SIG-M5 (cell line): ENCODE measurements around the gene SHD.
"Not testable (repeated sequence)": the region's sequence is repeated elsewhere in the genome, so short reads cannot be mapped to it uniquely, and the experiment has no call there.

ENCODE experiments used
- DNase-seq: peaks from one replicate; lab custom pipeline; 2025; lab: John Stamatoyannopoulos, UW

SHD gene

GRCh38 chr19:4267101-4267900, 11.8 kb upstream of the SHD start:
- no peak for DNase-seq

- no peak for DNase-seq
Measured at GRCh38 chr19:4267901-4268815, 10.9 kb upstream of the SHD start.

GRCh38 chr19:4268816-4269430, 10.1 kb upstream of the SHD start:
- no peak for DNase-seq

- DNase-seq = no peak
Measured at GRCh38 chr19:4272894-4273293, 6.2 kb upstream of the SHD start.

GRCh38 chr19:4274321-4274686, 4.8 kb upstream of the SHD start:
- not testable (repeated sequence) for DNase-seq

- no peak for DNase-seq
Measured at GRCh38 chr19:4277191-4277696, 1.8 kb upstream of the SHD start.

GRCh38 chr19:4278010-4278409, 1.1 kb upstream of the SHD start:
- DNase-seq = no peak

GRCh38 chr19:4279267-4279529, 132 bp downstream of the SHD start:
- no peak for DNase-seq

GRCh38 chr19:4279530-4280422, 710 bp downstream of the SHD start:
- no peak for DNase-seq

- DNase-seq = no peak
Measured at GRCh38 chr19:4284176-4284958, 5.3 kb downstream of the SHD start.

- DNase-seq = no peak
Measured at GRCh38 chr19:4284974-4285373, 5.9 kb downstream of the SHD start.

- DNase-seq = not testable (repeated sequence)
Measured at GRCh38 chr19:4286141-4286540, 7.1 kb downstream of the SHD start.

GRCh38 chr19:4288091-4288777, 9.2 kb downstream of the SHD start:
- DNase-seq = no peak

GRCh38 chr19:4291184-4291732, 12.2 kb downstream of the SHD start:
- DNase-seq = no peak

- DNase-seq = no peak
Measured at GRCh38 chr19:4292515-4292914, 13.4 kb downstream of the SHD start.

- no peak for DNase-seq
Measured at GRCh38 chr19:4294389-4294788, 15.3 kb downstream of the SHD start.

- no peak for DNase-seq
Measured at GRCh38 chr19:4295972-4296771, 17.1 kb downstream of the SHD start.

GRCh38 chr19:4297901-4298809, 19.1 kb downstream of the SHD start:
- no peak for DNase-seq
